C4-2B (cell line): ENCODE measurements around the gene TRDMT1.

ENCODE experiments used
- ZFX ChIP-seq: fragments of 450-650 bp; IDR thresholded peaks from 2 replicates; pipeline ENCODE4 v1.6.1; 2017
- TF ChIP-seq, protein P1 (sequence below): fragments of 450-650 bp; conservative IDR thresholded peaks from 2 replicates; pipeline ENCODE4 v1.5.1; 2017; ENCODE audit warnings: mild to moderate bottlenecking

DNA sequence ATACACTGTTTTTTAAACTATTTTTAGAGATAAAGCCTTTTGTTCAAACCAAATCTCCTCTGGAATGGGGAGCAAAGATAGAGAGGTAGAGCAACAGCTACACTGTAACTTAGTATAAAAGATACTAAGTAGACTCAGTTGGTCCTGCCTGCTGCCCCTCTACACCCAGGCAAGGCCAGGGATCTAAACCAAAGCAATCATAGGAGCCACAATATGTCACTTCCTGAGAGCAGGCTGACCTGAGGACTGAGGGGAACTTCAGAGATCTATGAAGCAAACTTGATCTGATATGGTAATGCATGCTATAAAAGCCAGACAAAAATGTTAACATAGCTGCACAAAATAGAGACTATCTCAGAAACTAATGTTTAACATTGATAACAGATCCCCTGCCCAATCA is 7.0 kb upstream of the TRDMT1 start:
- TF ChIP-seq, protein P1, sequence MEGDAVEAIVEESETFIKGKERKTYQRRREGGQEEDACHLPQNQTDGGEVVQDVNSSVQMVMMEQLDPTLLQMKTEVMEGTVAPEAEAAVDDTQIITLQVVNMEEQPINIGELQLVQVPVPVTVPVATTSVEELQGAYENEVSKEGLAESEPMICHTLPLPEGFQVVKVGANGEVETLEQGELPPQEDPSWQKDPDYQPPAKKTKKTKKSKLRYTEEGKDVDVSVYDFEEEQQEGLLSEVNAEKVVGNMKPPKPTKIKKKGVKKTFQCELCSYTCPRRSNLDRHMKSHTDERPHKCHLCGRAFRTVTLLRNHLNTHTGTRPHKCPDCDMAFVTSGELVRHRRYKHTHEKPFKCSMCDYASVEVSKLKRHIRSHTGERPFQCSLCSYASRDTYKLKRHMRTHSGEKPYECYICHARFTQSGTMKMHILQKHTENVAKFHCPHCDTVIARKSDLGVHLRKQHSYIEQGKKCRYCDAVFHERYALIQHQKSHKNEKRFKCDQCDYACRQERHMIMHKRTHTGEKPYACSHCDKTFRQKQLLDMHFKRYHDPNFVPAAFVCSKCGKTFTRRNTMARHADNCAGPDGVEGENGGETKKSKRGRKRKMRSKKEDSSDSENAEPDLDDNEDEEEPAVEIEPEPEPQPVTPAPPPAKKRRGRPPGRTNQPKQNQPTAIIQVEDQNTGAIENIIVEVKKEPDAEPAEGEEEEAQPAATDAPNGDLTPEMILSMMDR = no peak
- TF ChIP-seq ZFX = no peak
